Measurements from ENCODE around the gene ELFN2.

DNA sequence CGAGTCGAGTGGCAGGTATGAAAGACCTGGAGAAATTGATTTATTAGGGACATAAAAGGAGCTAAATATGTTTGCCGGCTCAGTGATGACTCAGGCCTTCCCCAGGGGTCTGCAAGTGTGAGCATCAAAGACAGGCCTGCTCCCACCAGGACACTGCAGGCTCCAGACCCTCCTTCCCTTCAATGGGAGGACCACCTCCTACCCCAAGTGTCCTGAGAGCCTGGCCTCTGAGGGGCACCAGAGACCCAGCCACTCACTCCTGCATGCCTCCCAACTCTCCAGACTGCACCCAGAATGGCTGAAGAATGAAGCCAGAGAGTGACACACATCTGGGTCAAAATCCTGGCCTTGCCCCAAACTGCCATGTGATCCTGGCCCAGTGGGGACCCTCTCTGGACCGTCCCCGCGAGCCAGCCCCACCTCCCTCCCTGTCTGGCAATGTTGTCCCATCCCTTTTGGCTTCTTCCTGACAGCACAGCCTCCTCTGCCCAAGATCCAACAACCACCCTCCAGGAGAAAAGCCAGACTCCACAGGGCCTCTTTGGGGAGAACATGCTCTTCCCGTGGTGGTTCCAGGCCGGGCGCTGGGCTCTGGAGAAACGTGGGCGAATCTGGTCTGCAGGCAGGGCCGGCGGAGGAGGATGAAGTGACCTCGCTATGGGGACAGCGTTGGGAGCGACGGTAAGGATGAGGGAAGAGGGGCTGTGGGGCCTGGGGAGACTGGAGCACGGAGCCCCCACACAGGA, 108.7 kb downstream of the ELFN2 start:
- TF ChIP-seq, protein P1, sequence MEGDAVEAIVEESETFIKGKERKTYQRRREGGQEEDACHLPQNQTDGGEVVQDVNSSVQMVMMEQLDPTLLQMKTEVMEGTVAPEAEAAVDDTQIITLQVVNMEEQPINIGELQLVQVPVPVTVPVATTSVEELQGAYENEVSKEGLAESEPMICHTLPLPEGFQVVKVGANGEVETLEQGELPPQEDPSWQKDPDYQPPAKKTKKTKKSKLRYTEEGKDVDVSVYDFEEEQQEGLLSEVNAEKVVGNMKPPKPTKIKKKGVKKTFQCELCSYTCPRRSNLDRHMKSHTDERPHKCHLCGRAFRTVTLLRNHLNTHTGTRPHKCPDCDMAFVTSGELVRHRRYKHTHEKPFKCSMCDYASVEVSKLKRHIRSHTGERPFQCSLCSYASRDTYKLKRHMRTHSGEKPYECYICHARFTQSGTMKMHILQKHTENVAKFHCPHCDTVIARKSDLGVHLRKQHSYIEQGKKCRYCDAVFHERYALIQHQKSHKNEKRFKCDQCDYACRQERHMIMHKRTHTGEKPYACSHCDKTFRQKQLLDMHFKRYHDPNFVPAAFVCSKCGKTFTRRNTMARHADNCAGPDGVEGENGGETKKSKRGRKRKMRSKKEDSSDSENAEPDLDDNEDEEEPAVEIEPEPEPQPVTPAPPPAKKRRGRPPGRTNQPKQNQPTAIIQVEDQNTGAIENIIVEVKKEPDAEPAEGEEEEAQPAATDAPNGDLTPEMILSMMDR (IDR thresholded peaks at IDR 0.05) = no peak
- no peak for TF ChIP-seq POLR2A (IDR thresholded peaks at IDR 0.05)
